ENCODE results near the gene RIN2. TPM values are rescaled to one million over a fixed set of nuclear protein-coding genes. Genes with fewer than 3 reads are reported as not detected.

The RIN2 gene
- total and polyA plus RNA-seq, 3 experiments from 2014 or later, result 0.37 to 0.49 TPM; not detected in 1

GRCh38 chr20:19789009-19789408 lies 31.0 kb downstream of the RIN2 start:
- POLR2A ChIA-PET, result no interaction called here
- H3K4me1 ChIP-seq (ENCODE audit: insufficient read depth, low read length), result no peaks in the 10 kb centered on the region

GRCh38 chr20:19789446-19789845 lies 31.4 kb downstream of the RIN2 start:
- Mint-ChIP-seq H3K27me3 (peaks cover 0 to 12% of the 10 kb centered on the region in 2 donors), H3K4me1 (peaks cover 0 to 1% (median 0%) of the 10 kb centered on the region in 3 donors), H3K27ac (no peak overlapping the region), H3K4me3 (no peak overlapping the region), H3K9me3 (peaks cover 0 to 3% (median 2%) of the 10 kb centered on the region in 5 donors), H3K36me3 (no peaks in the 10 kb centered on the region)
- CTCF ChIA-PET, result no interaction called here
- DNase-seq, result no peak
- no peaks in the 10 kb centered on the region for H3K9me3 ChIP-seq (ENCODE audit: low read length)
- H3K4me1 ChIP-seq (ENCODE audit: insufficient read depth, low read length), result no peaks in the 10 kb centered on the region
- H3K4me3 ChIP-seq (ENCODE audit: low read length), result no peak overlapping the region
- POLR2A ChIA-PET, result no interaction called here
- H3K27ac ChIP-seq (ENCODE audit: low read depth, low read length), result no peak overlapping the region
- no peaks in the 10 kb centered on the region for H3K27me3 ChIP-seq (ENCODE audit: insufficient read depth, low read length, poor library complexity, severe bottlenecking)
- no peaks in the 10 kb centered on the region for H3K36me3 ChIP-seq (ENCODE audit: insufficient read depth, low read length)

More at GRCh38 chr20:19789009-19789408, 31.0 kb downstream of the RIN2 start:
- H3K9me3 Mint-ChIP-seq, result peaks cover 0 to 3% (median 2%) of the 10 kb centered on the region in 5 donors
- no peak overlapping the region for H3K4me3 ChIP-seq (ENCODE audit: low read length)
- H3K4me3 Mint-ChIP-seq, result no peak overlapping the region
- no peak for DNase-seq
- H3K36me3 ChIP-seq (ENCODE audit: insufficient read depth, low read length), result no peaks in the 10 kb centered on the region
- CTCF ChIA-PET, result no interaction called here
- peaks cover 0 to 12% of the 10 kb centered on the region in 2 donors for H3K27me3 Mint-ChIP-seq
- H3K9me3 ChIP-seq (ENCODE audit: low read length), result no peaks in the 10 kb centered on the region
- peaks cover 0 to 1% (median 0%) of the 10 kb centered on the region in 3 donors for H3K4me1 Mint-ChIP-seq
- H3K27ac ChIP-seq (ENCODE audit: low read depth, low read length), result no peak overlapping the region
- no peaks in the 10 kb centered on the region for H3K27me3 ChIP-seq (ENCODE audit: insufficient read depth, low read length, poor library complexity, severe bottlenecking)
- H3K27ac Mint-ChIP-seq, result no peak overlapping the region
- H3K36me3 Mint-ChIP-seq, result no peaks in the 10 kb centered on the region

GRCh38 chr20:19791887-19792286 lies 33.8 kb downstream of the RIN2 start:
- Histone ChIP-seq H3K4me1 (ENCODE audit: insufficient read depth, low read length) (no peaks in the 10 kb centered on the region), H3K4me3 (ENCODE audit: low read length) (no peak overlapping the region), H3K36me3 (ENCODE audit: insufficient read depth, low read length) (no peaks in the 10 kb centered on the region), H3K27me3 (ENCODE audit: insufficient read depth, low read length, poor library complexity, severe bottlenecking) (no peaks in the 10 kb centered on the region), H3K9me3 (ENCODE audit: low read length) (no peaks in the 10 kb centered on the region), H3K27ac (ENCODE audit: low read depth, low read length) (no peak overlapping the region)
- Mint-ChIP-seq H3K4me3 (no peak overlapping the region), H3K9me3 (peaks cover 0 to 3% (median 2%) of the 10 kb centered on the region in 5 donors), H3K4me1 (no peaks in the 10 kb centered on the region), H3K36me3 (no peaks in the 10 kb centered on the region), H3K27me3 (peaks cover 0 to 3% of the 10 kb centered on the region in 2 donors), H3K27ac (no peak overlapping the region)
- no peak for DNase-seq
- ChIA-PET CTCF (no interaction called here), POLR2A (no interaction called here)

GRCh38 chr20:19793716-19794115 lies 35.7 kb downstream of the RIN2 start:
- Mint-ChIP-seq H3K4me3 (no peak overlapping the region), H3K9me3 (peaks cover 0 to 3% (median 0%) of the 10 kb centered on the region in 5 donors), H3K27ac (no peak overlapping the region), H3K4me1 (no peaks in the 10 kb centered on the region), H3K36me3 (no peaks in the 10 kb centered on the region), H3K27me3 (peaks cover 0 to 3% of the 10 kb centered on the region in 2 donors)
- ChIA-PET POLR2A (no interaction called here), CTCF (no interaction called here)
- Histone ChIP-seq H3K4me1 (ENCODE audit: insufficient read depth, low read length) (no peaks in the 10 kb centered on the region), H3K36me3 (ENCODE audit: insufficient read depth, low read length) (no peaks in the 10 kb centered on the region), H3K27ac (ENCODE audit: low read depth, low read length) (no peak overlapping the region), H3K4me3 (ENCODE audit: low read length) (no peak overlapping the region), H3K27me3 (ENCODE audit: insufficient read depth, low read length, poor library complexity, severe bottlenecking) (no peaks in the 10 kb centered on the region), H3K9me3 (ENCODE audit: low read length) (no peaks in the 10 kb centered on the region)
- DNase-seq, result no peak

- Histone ChIP-seq H3K36me3 (ENCODE audit: insufficient read depth, low read length) (no peaks in the 10 kb centered on the region), H3K27me3 (ENCODE audit: insufficient read depth, low read length, poor library complexity, severe bottlenecking) (no peaks in the 10 kb centered on the region), H3K27ac (ENCODE audit: low read depth, low read length) (no peak overlapping the region), H3K4me3 (ENCODE audit: low read length) (no peak overlapping the region), H3K9me3 (ENCODE audit: low read length) (no peaks in the 10 kb centered on the region), H3K4me1 (ENCODE audit: insufficient read depth, low read length) (no peaks in the 10 kb centered on the region)
- Mint-ChIP-seq H3K4me1 (no peaks in the 10 kb centered on the region), H3K27ac (no peak overlapping the region), H3K9me3 (peaks cover 0 to 3% (median 0%) of the 10 kb centered on the region in 5 donors), H3K27me3 (peaks cover 0 to 3% of the 10 kb centered on the region in 2 donors), H3K4me3 (no peak overlapping the region), H3K36me3 (no peaks in the 10 kb centered on the region)
- ChIA-PET POLR2A (no interaction called here), CTCF (no interaction called here)
- no peak for DNase-seq
Measured at GRCh38 chr20:19794941-19795340, 36.9 kb downstream of the RIN2 start.

- no peaks in the 10 kb centered on the region for H3K9me3 ChIP-seq (ENCODE audit: low read length)
- ChIA-PET CTCF (no interaction called here), POLR2A (no interaction called here)
- no peak for DNase-seq
- Mint-ChIP-seq H3K27ac (no peak overlapping the region), H3K27me3 (no peaks in the 10 kb centered on the region), H3K36me3 (no peaks in the 10 kb centered on the region), H3K4me1 (no peaks in the 10 kb centered on the region), H3K9me3 (peaks cover 0 to 2% (median 0%) of the 10 kb centered on the region in 5 donors), H3K4me3 (no peak overlapping the region)
- H3K4me3 ChIP-seq (ENCODE audit: low read length), result no peak overlapping the region
- no peaks in the 10 kb centered on the region for H3K36me3 ChIP-seq (ENCODE audit: insufficient read depth, low read length)
- H3K27me3 ChIP-seq (ENCODE audit: insufficient read depth, low read length, poor library complexity, severe bottlenecking), result no peaks in the 10 kb centered on the region
- H3K4me1 ChIP-seq (ENCODE audit: insufficient read depth, low read length), result no peaks in the 10 kb centered on the region
- H3K27ac ChIP-seq (ENCODE audit: low read depth, low read length), result no peak overlapping the region
Measured at GRCh38 chr20:19799325-19799724, 41.3 kb downstream of the RIN2 start.

- Mint-ChIP-seq H3K36me3 (no peaks in the 10 kb centered on the region), H3K9me3 (peaks cover 0 to 4% (median 0%) of the 10 kb centered on the region in 5 donors), H3K4me1 (no peaks in the 10 kb centered on the region), H3K27ac (no peak overlapping the region), H3K4me3 (no peak overlapping the region), H3K27me3 (peaks cover 0 to 4% of the 10 kb centered on the region in 2 donors)
- Histone ChIP-seq H3K4me3 (ENCODE audit: low read length) (no peak overlapping the region), H3K36me3 (ENCODE audit: insufficient read depth, low read length) (no peaks in the 10 kb centered on the region), H3K27me3 (ENCODE audit: insufficient read depth, low read length, poor library complexity, severe bottlenecking) (no peaks in the 10 kb centered on the region), H3K9me3 (ENCODE audit: low read length) (no peaks in the 10 kb centered on the region), H3K4me1 (ENCODE audit: insufficient read depth, low read length) (no peaks in the 10 kb centered on the region), H3K27ac (ENCODE audit: low read depth, low read length) (no peak overlapping the region)
- ChIA-PET POLR2A (no interaction called here), CTCF (no interaction called here)
- DNase-seq, result no peak
Measured at GRCh38 chr20:19802099-19802491, 44.0 kb downstream of the RIN2 start.

GRCh38 chr20:19802492-19803158 lies 44.6 kb downstream of the RIN2 start:
- POLR2A ChIA-PET, result no interaction called here
- no peaks in the 10 kb centered on the region for H3K4me1 Mint-ChIP-seq
- peaks cover 0 to 4% (median 0%) of the 10 kb centered on the region in 5 donors for H3K9me3 Mint-ChIP-seq
- CTCF ChIA-PET, result no interaction called here
- H3K27me3 Mint-ChIP-seq, result peaks cover 0 to 4% of the 10 kb centered on the region in 2 donors
- H3K4me3 Mint-ChIP-seq, result no peak overlapping the region
- Histone ChIP-seq H3K36me3 (ENCODE audit: insufficient read depth, low read length) (no peaks in the 10 kb centered on the region), H3K27me3 (ENCODE audit: insufficient read depth, low read length, poor library complexity, severe bottlenecking) (no peaks in the 10 kb centered on the region), H3K27ac (ENCODE audit: low read depth, low read length) (no peak overlapping the region), H3K4me3 (ENCODE audit: low read length) (no peak overlapping the region), H3K9me3 (ENCODE audit: low read length) (no peaks in the 10 kb centered on the region), H3K4me1 (ENCODE audit: insufficient read depth, low read length) (no peaks in the 10 kb centered on the region)
- DNase-seq, result no peak
- no peak overlapping the region for H3K27ac Mint-ChIP-seq
- no peaks in the 10 kb centered on the region for H3K36me3 Mint-ChIP-seq

All from CD8-positive, alpha-beta memory T cell (primary cell).